ENCODE measurements around the gene SPG11. TPM values are rescaled to one million over a fixed set of nuclear protein-coding genes. Genes with fewer than 3 reads are reported as not detected.

Gene SPG11
- total RNA-seq, 1 donor from 2014 or later, result 97.6 TPM

- H3K4me1 ChIP-seq, result no peaks in the 10 kb centered on the region
- ATAC-seq, result no peak
- no peak overlapping the region for H3K27ac ChIP-seq
- no peak for TF ChIP-seq CTCF (IDR thresholded peaks at IDR 0.05)
- intact Hi-C loops (cut with DNase I), result no loop called here
- H3K9me3 ChIP-seq, result no peaks in the 10 kb centered on the region
- DNase-seq, result no peak
- peaks cover 89% of the 10 kb centered on the region for H3K36me3 ChIP-seq
- H3K27me3 ChIP-seq, result no peaks in the 10 kb centered on the region
- H3K4me3 ChIP-seq, result no peak overlapping the region
Measured at GRCh38 chr15:44598066-44598465, 65.4 kb downstream of the SPG11 start.

- no peaks in the 10 kb centered on the region for H3K27me3 ChIP-seq
- no peak for DNase-seq
- H3K4me1 ChIP-seq, result no peaks in the 10 kb centered on the region
- H3K27ac ChIP-seq, result no peak overlapping the region
- H3K9me3 ChIP-seq, result no peaks in the 10 kb centered on the region
- intact Hi-C loops (cut with DNase I), result no loop called here
- H3K4me3 ChIP-seq, result no peak overlapping the region
- no peak for ATAC-seq
- peaks cover 96% of the 10 kb centered on the region for H3K36me3 ChIP-seq
- TF ChIP-seq CTCF (IDR thresholded peaks at IDR 0.05), result no peak
Measured at GRCh38 chr15:44596511-44597010, 66.9 kb downstream of the SPG11 start.

GRCh38 chr15:44595656-44596510, 67.6 kb downstream of the SPG11 start:
- no peak for ATAC-seq
- no peak for TF ChIP-seq CTCF (IDR thresholded peaks at IDR 0.05)

GRCh38 chr15:44595246-44595645, 68.2 kb downstream of the SPG11 start:
- Histone ChIP-seq H3K4me1 (no peaks in the 10 kb centered on the region), H3K4me3 (no peak overlapping the region), H3K27me3 (no peaks in the 10 kb centered on the region), H3K36me3 (peaks cover 97% of the 10 kb centered on the region), H3K27ac (no peak overlapping the region), H3K9me3 (no peaks in the 10 kb centered on the region)
- no peak for TF ChIP-seq CTCF (IDR thresholded peaks at IDR 0.05)
- ATAC-seq (no peak), DNase-seq (no peak)
- intact Hi-C loops (cut with DNase I), result no loop called here

More at GRCh38 chr15:44595656-44596510, 67.6 kb downstream of the SPG11 start:
- H3K4me3 ChIP-seq, result no peak overlapping the region
- no peaks in the 10 kb centered on the region for H3K27me3 ChIP-seq
- H3K36me3 ChIP-seq, result peaks cover 97% of the 10 kb centered on the region
- intact Hi-C loops (cut with DNase I), result no loop called here
- DNase-seq, result no peak
- no peak overlapping the region for H3K27ac ChIP-seq
- no peaks in the 10 kb centered on the region for H3K4me1 ChIP-seq
- H3K9me3 ChIP-seq, result no peaks in the 10 kb centered on the region

GRCh38 chr15:44593042-44593736, 70.3 kb downstream of the SPG11 start:
- no peaks in the 10 kb centered on the region for H3K4me1 ChIP-seq
- intact Hi-C loops (cut with DNase I), result no loop called here
- peaks cover 100% of the 10 kb centered on the region for H3K36me3 ChIP-seq
- H3K27ac ChIP-seq, result no peak overlapping the region
- TF ChIP-seq CTCF (IDR thresholded peaks at IDR 0.05), result peak; percentile 47
- no peak overlapping the region for H3K4me3 ChIP-seq
- DNase-seq (no peak), ATAC-seq (no peak)
- no peaks in the 10 kb centered on the region for H3K27me3 ChIP-seq
- no peaks in the 10 kb centered on the region for H3K9me3 ChIP-seq

All from upper lobe of right lung (tissue), 1 donor.